ENCODE data around the gene JAG2. TPM values are rescaled to one million over a fixed set of nuclear protein-coding genes. Genes with fewer than 3 reads are reported as not detected.

JAG2 gene
- total RNA-seq, 1 experiment from 2014 or later, result 85.9 TPM

DNA sequence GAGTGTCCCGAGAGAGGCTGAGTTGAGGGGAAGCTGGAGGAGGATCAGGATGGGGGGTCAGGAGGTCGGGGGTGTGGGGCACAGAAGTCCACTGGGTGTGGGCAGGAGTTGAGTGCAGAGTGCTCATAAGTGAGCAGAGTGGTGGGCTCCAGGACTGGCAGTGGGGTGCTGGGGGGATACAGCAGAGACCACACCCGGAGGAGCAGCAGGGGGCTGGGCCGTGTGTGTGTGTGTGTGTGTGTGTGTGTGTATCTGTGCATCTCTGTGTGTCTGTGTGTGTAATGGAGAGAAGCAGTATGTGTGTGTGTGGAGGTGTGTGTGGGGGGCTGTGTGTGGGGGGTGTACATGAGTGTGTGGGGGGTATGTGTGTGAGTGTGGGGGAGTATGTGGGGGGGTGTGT lies 17.4 kb upstream of the JAG2 start:
- TF ChIP-seq, protein P1, sequence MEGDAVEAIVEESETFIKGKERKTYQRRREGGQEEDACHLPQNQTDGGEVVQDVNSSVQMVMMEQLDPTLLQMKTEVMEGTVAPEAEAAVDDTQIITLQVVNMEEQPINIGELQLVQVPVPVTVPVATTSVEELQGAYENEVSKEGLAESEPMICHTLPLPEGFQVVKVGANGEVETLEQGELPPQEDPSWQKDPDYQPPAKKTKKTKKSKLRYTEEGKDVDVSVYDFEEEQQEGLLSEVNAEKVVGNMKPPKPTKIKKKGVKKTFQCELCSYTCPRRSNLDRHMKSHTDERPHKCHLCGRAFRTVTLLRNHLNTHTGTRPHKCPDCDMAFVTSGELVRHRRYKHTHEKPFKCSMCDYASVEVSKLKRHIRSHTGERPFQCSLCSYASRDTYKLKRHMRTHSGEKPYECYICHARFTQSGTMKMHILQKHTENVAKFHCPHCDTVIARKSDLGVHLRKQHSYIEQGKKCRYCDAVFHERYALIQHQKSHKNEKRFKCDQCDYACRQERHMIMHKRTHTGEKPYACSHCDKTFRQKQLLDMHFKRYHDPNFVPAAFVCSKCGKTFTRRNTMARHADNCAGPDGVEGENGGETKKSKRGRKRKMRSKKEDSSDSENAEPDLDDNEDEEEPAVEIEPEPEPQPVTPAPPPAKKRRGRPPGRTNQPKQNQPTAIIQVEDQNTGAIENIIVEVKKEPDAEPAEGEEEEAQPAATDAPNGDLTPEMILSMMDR (IDR thresholded peaks at IDR 0.05 in 2 of 3, conservative IDR thresholded peaks at IDR 0.05 in 1 of 3; ENCODE audit: borderline replicate concordance in 1 of 3, insufficient read depth in 1 of 3, low read depth in 2 of 3, low read length in 2 of 3), result no peak
- TF ChIP-seq POLR2A (IDR thresholded peaks at IDR 0.05; ENCODE audit: borderline replicate concordance, extremely low read depth, insufficient read depth, insufficient read length) (no peak), TCF7L2 (IDR thresholded peaks at IDR 0.05; ENCODE audit: borderline replicate concordance, extremely low read depth, insufficient read depth, insufficient read length) (no peak), ZBTB33 (IDR thresholded peaks at IDR 0.05; ENCODE audit: extremely low read depth, insufficient replicate concordance, low read length) (no peak), CBX3 (IDR thresholded peaks at IDR 0.05; ENCODE audit: low read depth) (no peak), SIN3A (IDR thresholded peaks at IDR 0.05; ENCODE audit: low read depth) (no peak)
- ATAC-seq (no peak), DNase-seq (ENCODE audit: low read depth, low spot score) (no peak)
- no peaks in the 10 kb centered on the region for H3K36me3 ChIP-seq (ENCODE audit: control insufficient read depth in 1 of 2, insufficient read depth in 2 of 2, low read length in 2 of 2)
- no peak overlapping the region for H3K4me2 ChIP-seq (ENCODE audit: low read length)
- intact Hi-C loops (cut with micrococcal nuclease), result no loop called here
- no peak overlapping the region for H2AFZ ChIP-seq (ENCODE audit: low read depth, low read length, poor library complexity, severe bottlenecking)
- no TSS peak for BruUV-seq (replicated peaks)
- H3K27ac ChIP-seq (ENCODE audit: low read depth, low read length), result no peak overlapping the region
- peaks cover 3 to 9% of the 10 kb centered on the region in 2 experiments for H3K4me1 ChIP-seq (ENCODE audit: control insufficient read depth in 1 of 2, insufficient read depth in 2 of 2, low read length in 2 of 2)
- no peaks in the 10 kb centered on the region for H4K20me1 ChIP-seq (ENCODE audit: insufficient read depth)
- ChIA-PET CTCF (no interaction called here), POLR2A (no interaction called here), RAD21 (ENCODE audit: low non-redundant PET in 1 of 2, low total read pairs in 2 of 2, uncharacterized antibody in 2 of 2, unreplicated experiment in 2 of 2) (no interaction called here)
- no peaks in the 10 kb centered on the region for H3K27me3 ChIP-seq (ENCODE audit: insufficient read depth, low read length)
- peaks cover 4 to 11% of the 10 kb centered on the region in 2 experiments; a peak in 2 of 4 replicates for H3K9me3 ChIP-seq (ENCODE audit: control insufficient read depth in 1 of 2, insufficient read depth in 1 of 2, low read depth in 1 of 2, low read length in 2 of 2)
- no peaks in the 10 kb centered on the region for H3K9me2 ChIP-seq (ENCODE audit: insufficient read depth)
- H3K9ac ChIP-seq (ENCODE audit: low read length), result no peak overlapping the region
- H3K4me3 ChIP-seq (replicated peaks in 1 of 2; ENCODE audit: low read depth in 1 of 2, low read length in 2 of 2), result no peak overlapping the region
- no peaks in the 10 kb centered on the region for H3K79me2 ChIP-seq (ENCODE audit: insufficient read depth, low read length)
